GM23338 (cell line): ENCODE measurements around the gene GJC1. TPM values are rescaled to one million over a fixed set of nuclear protein-coding genes. Genes with fewer than 3 reads are reported as not detected.

Source experiments
- ATAC-seq: fragments of 200-7000 bp; cut with Tn5 transposase; 3 replicates; pipeline ENCODE4 v1.9.1; 2020
- DNase-seq: peaks from one replicate; pipeline ENCODE4 v3.0.0-alpha.2; 2015; ENCODE audit warnings: low spot score
- H2AFZ ChIP-seq: fragments of 200-600 bp; sonication (generic); 2 replicates; pipeline ENCODE4 v1.8.0; 2016; ENCODE audit warnings: antibody characterized with exemption, mild to moderate bottlenecking, moderate library complexity
- H3F3A ChIP-seq: fragments of 200-600 bp; sonication (generic); replicated peaks from 2 replicates; pipeline ENCODE4 v1.8.0; 2017; ENCODE audit warnings: antibody characterized with exemption, mixed run types, low read depth
- H3K27ac ChIP-seq: fragments of 200-600 bp; sonication (generic); 2 replicates; pipeline ENCODE4 v1.6.1; 2016; ENCODE audit warnings: low read depth
- H3K27me3 ChIP-seq: fragments of 200-600 bp; sonication (generic); 2 replicates; pipeline ENCODE4 v1.8.0; 2016; ENCODE audit warnings: mild to moderate bottlenecking, mixed run types, moderate library complexity; ENCODE audit not compliant: insufficient read depth
- H3K36me3 ChIP-seq: fragments of 200-600 bp; sonication (generic); 2 replicates; pipeline ENCODE4 v1.8.0; 2016; ENCODE audit warnings: mild to moderate bottlenecking; ENCODE audit not compliant: insufficient read depth
- H3K4me1 ChIP-seq: fragments of 200-600 bp; sonication (generic); 2 replicates; pipeline ENCODE4 v1.8.0; 2016; ENCODE audit warnings: mild to moderate bottlenecking, moderate library complexity; ENCODE audit not compliant: insufficient read depth
- H3K4me2 ChIP-seq: fragments of 200-600 bp; sonication (generic); 2 replicates; pipeline ENCODE4 v1.7.1; 2017; ENCODE audit warnings: mixed run types
- H3K4me3 ChIP-seq: fragments of 200-600 bp; sonication (generic); 2 replicates; pipeline ENCODE4 v1.6.1; 2016; ENCODE audit warnings: mixed run types
- H3K79me2 ChIP-seq: fragments of 200-600 bp; sonication (generic); replicated peaks from 2 replicates; pipeline ENCODE4 v1.8.0; 2017; ENCODE audit warnings: mild to moderate bottlenecking; ENCODE audit not compliant: insufficient read depth
- H3K9me2 ChIP-seq: fragments of 200-600 bp; sonication (generic); 2 replicates; pipeline ENCODE4 v1.8.0; 2017; ENCODE audit not compliant: insufficient read depth
- H4K20me1 ChIP-seq: fragments of 200-600 bp; sonication (generic); replicated peaks from 2 replicates; pipeline ENCODE4 v1.8.0; 2017; ENCODE audit warnings: mild to moderate bottlenecking; ENCODE audit not compliant: insufficient read depth
- H3K27ac Mint-ChIP-seq: 2 replicates; pipeline ENCODE4 v1.8.0; 2020; ENCODE audit warnings: inconsistent platforms, mild to moderate bottlenecking, moderate library complexity, mixed read lengths
- H3K27me3 Mint-ChIP-seq: 3 replicates; pipeline ENCODE4 v1.8.0; 2022; ENCODE audit warnings: low read depth, mild to moderate bottlenecking, moderate library complexity, mixed read lengths, inconsistent platforms; ENCODE audit not compliant: insufficient read depth, poor library complexity
- H3K36me3 Mint-ChIP-seq: 3 replicates; pipeline ENCODE4 v1.8.0; 2021; ENCODE audit warnings: low read depth, mild to moderate bottlenecking, inconsistent platforms, moderate library complexity, mixed read lengths
- H3K4me1 Mint-ChIP-seq: 3 replicates; pipeline ENCODE4 v1.8.0; 2020; ENCODE audit warnings: mild to moderate bottlenecking, inconsistent platforms, mixed read lengths
- H3K4me3 Mint-ChIP-seq: 3 replicates; pipeline ENCODE4 v1.8.0; 2021; ENCODE audit warnings: moderate library complexity, mild to moderate bottlenecking, inconsistent platforms, mixed read lengths
- H3K9me3 Mint-ChIP-seq: 3 replicates; pipeline ENCODE4 v1.8.0; 2020; ENCODE audit warnings: moderate library complexity, mild to moderate bottlenecking, inconsistent platforms, mixed read lengths
- CREB1 ChIP-seq: fragments of 250-450 bp; sonication (Bioruptor Pico); IDR thresholded peaks from 2 replicates; pipeline ENCODE4 v1.5.0; 2020; ENCODE audit warnings: low read depth, mild to moderate bottlenecking, moderate library complexity
- CTCF ChIP-seq, 2 experiments: fragments of 200-600 bp in 1 of 2; sonication (generic) in 1 of 2; conservative IDR thresholded peaks; 2 replicates each; pipeline versions ENCODE4 v1.5.1 to v1.6.1; 2016 to 2017; ENCODE audit warnings: antibody characterized with exemption in 2 of 2, low read depth in 2 of 2, mild to moderate bottlenecking in 2 of 2, moderate library complexity in 1 of 2
- ETS1 ChIP-seq: IDR thresholded peaks from 2 replicates; pipeline ENCODE4 v1.6.1; 2016; ENCODE audit warnings: antibody characterized with exemption
- EZH2 ChIP-seq: fragments of 200-600 bp; sonication (generic); IDR thresholded peaks from one replicate; pipeline ENCODE4 v1.8.0; 2017; ENCODE audit warnings: antibody characterized with exemption, mild to moderate bottlenecking, low read depth; ENCODE audit not compliant: unreplicated experiment
- EZH2phosphoT487 ChIP-seq: fragments of 200-600 bp; sonication (generic); IDR thresholded peaks from one replicate; pipeline ENCODE4 v1.8.1; 2018; ENCODE audit warnings: antibody characterized with exemption; ENCODE audit not compliant: unreplicated experiment
- JUNB ChIP-seq: IDR thresholded peaks from one replicate; pipeline ENCODE4 v1.6.1; 2016; ENCODE audit warnings: antibody characterized with exemption; ENCODE audit not compliant: unreplicated experiment
- NANOG ChIP-seq: IDR thresholded peaks from 2 replicates; pipeline ENCODE4 v1.6.1; 2016; ENCODE audit warnings: antibody characterized with exemption, borderline replicate concordance
- POLR2AphosphoS5 ChIP-seq: IDR thresholded peaks from 2 replicates; pipeline ENCODE4 v1.6.1; 2016; ENCODE audit warnings: antibody characterized with exemption, low read depth
- STAT1 ChIP-seq: IDR thresholded peaks from one replicate; pipeline ENCODE4 v1.6.1; 2016; ENCODE audit warnings: antibody characterized with exemption; ENCODE audit not compliant: unreplicated experiment
- ZNF114 ChIP-seq: fragments of 250-450 bp; sonication (Bioruptor Pico); IDR thresholded peaks from 2 replicates; pipeline ENCODE4 v1.5.0; 2020; ENCODE audit warnings: mild to moderate bottlenecking, moderate library complexity
- ZNF331 ChIP-seq: fragments of 250-450 bp; sonication (Bioruptor Pico); IDR thresholded peaks from 2 replicates; pipeline ENCODE4 v1.5.0; 2020; ENCODE audit warnings: low read depth, mild to moderate bottlenecking, moderate library complexity
- ZNF462 ChIP-seq: fragments of 250-450 bp; sonication (Bioruptor Pico); IDR thresholded peaks from 2 replicates; pipeline ENCODE4 v1.5.0; 2020; ENCODE audit warnings: mild to moderate bottlenecking, moderate library complexity
- polyA plus RNA-seq: library from polyadenylated mRNA; unstranded; fragments of >200 nt; fragmentation: Nextera tagmentation; extraction: Ambion mirVana; gene quantifications from 2 replicates; pipeline ENCODE4 v1.2.1, GENCODE V29; 2016
- total RNA-seq: library from RNA; depleted of rRNA; stranded (reverse); fragments of >200 nt; shearing (Covaris generic); gene quantifications from 2 replicates; pipeline ENCODE4 v1.2.3, GENCODE V29; 2014
- TF ChIP-seq, protein P1 (sequence below): IDR thresholded peaks from one replicate; pipeline ENCODE4 v1.6.1; 2018; ENCODE audit warnings: antibody characterized with exemption; ENCODE audit not compliant: unreplicated experiment

The GJC1 gene
- total and polyA plus RNA-seq, 2 experiments from 2014 or later, result 34.7 to 99.2 TPM

GRCh38 chr17:44807093-44807816, 22.8 kb downstream of the GJC1 start:
- Histone ChIP-seq H3K9me2 (no peaks in the 10 kb centered on the region), H3K4me1 (peaks cover 9% of the 10 kb centered on the region; the same call in 1 of the 2 replicates), H4K20me1 (peaks cover 72% of the 10 kb centered on the region), H3K36me3 (peaks cover 28% of the 10 kb centered on the region), H2AFZ (no peak overlapping the region), H3K4me3 (no peak overlapping the region), H3K79me2 (peaks cover 93% of the 10 kb centered on the region), H3F3A (peaks cover 2% of the 10 kb centered on the region; the same call in 1 of the 2 replicates), H3K4me2 (no peak overlapping the region), H3K27me3 (no peaks in the 10 kb centered on the region), H3K27ac (no peak overlapping the region)
- ATAC-seq, result no peak
- no peaks in the 10 kb centered on the region for H3K9me3 Mint-ChIP-seq
- H3K36me3 Mint-ChIP-seq, result peaks cover 61% of the 10 kb centered on the region
- H3K27me3 Mint-ChIP-seq, result peaks cover 9% of the 10 kb centered on the region
- H3K4me3 Mint-ChIP-seq, result no peak overlapping the region
- no peak for TF ChIP-seq NANOG
- no peak for TF ChIP-seq CTCF (conservative IDR thresholded peaks at IDR 0.05; ENCODE audit: low read depth in 2 of 2)
- TF ChIP-seq STAT1, result no peak
- TF ChIP-seq POLR2AphosphoS5, result no peak
- TF ChIP-seq ZNF462 (CRISPR knock-in tag), result no peak
- no peak for TF ChIP-seq ETS1
- no peak for TF ChIP-seq ZNF114 (CRISPR knock-in tag)
- TF ChIP-seq, protein P1, sequence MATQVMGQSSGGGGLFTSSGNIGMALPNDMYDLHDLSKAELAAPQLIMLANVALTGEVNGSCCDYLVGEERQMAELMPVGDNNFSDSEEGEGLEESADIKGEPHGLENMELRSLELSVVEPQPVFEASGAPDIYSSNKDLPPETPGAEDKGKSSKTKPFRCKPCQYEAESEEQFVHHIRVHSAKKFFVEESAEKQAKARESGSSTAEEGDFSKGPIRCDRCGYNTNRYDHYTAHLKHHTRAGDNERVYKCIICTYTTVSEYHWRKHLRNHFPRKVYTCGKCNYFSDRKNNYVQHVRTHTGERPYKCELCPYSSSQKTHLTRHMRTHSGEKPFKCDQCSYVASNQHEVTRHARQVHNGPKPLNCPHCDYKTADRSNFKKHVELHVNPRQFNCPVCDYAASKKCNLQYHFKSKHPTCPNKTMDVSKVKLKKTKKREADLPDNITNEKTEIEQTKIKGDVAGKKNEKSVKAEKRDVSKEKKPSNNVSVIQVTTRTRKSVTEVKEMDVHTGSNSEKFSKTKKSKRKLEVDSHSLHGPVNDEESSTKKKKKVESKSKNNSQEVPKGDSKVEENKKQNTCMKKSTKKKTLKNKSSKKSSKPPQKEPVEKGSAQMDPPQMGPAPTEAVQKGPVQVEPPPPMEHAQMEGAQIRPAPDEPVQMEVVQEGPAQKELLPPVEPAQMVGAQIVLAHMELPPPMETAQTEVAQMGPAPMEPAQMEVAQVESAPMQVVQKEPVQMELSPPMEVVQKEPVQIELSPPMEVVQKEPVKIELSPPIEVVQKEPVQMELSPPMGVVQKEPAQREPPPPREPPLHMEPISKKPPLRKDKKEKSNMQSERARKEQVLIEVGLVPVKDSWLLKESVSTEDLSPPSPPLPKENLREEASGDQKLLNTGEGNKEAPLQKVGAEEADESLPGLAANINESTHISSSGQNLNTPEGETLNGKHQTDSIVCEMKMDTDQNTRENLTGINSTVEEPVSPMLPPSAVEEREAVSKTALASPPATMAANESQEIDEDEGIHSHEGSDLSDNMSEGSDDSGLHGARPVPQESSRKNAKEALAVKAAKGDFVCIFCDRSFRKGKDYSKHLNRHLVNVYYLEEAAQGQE, result no peak
- no peak for TF ChIP-seq EZH2phosphoT487
- no peak for TF ChIP-seq CREB1 (CRISPR knock-in tag)
- TF ChIP-seq ZNF331, result no peak
- TF ChIP-seq EZH2, result no peak
- no peak for TF ChIP-seq JUNB
- no peak overlapping the region for H3K27ac Mint-ChIP-seq
- H3K4me1 Mint-ChIP-seq, result peaks cover 6% of the 10 kb centered on the region; the same call in 2 of the 3 replicates
- DNase-seq, result no peak
